Adipocyte (in vitro differentiated cells): ENCODE data around the gene IFT80.
"Not testable (repeated sequence)": the region's sequence is repeated elsewhere in the genome, so short reads cannot be mapped to it uniquely, and the experiment has no call there.

ENCODE experiments used
- DNase-seq: peaks from one replicate; pipeline ENCODE4 v3.0.0-alpha.2; 2015; ENCODE audit warnings: low read depth
- H3K27me3 ChIP-seq: replicated peaks from 2 replicates; pipeline ENCODE4 v1.7.0; 2013; ENCODE audit warnings: mild to moderate bottlenecking, low read length, moderate library complexity; ENCODE audit not compliant: control insufficient read depth, insufficient read depth
- H3K36me3 ChIP-seq: 2 replicates; pipeline ENCODE4 v1.7.0; 2013; ENCODE audit warnings: low read length, mild to moderate bottlenecking, moderate library complexity; ENCODE audit not compliant: control insufficient read depth, insufficient read depth, severe bottlenecking
- H3K4me1 ChIP-seq: 2 replicates; pipeline ENCODE4 v1.7.0; 2013; ENCODE audit warnings: mild to moderate bottlenecking, low read length, moderate library complexity; ENCODE audit not compliant: control insufficient read depth, insufficient read depth
- H3K4me3 ChIP-seq: 2 replicates; pipeline ENCODE4 v1.7.0; 2013; ENCODE audit warnings: mild to moderate bottlenecking, low read length, moderate library complexity
- H3K9ac ChIP-seq: 2 replicates; pipeline ENCODE4 v1.7.0; 2013; ENCODE audit warnings: mild to moderate bottlenecking, low read length, moderate library complexity
- H3K9me3 ChIP-seq: 2 replicates; pipeline ENCODE4 v1.7.0; 2013; ENCODE audit warnings: mild to moderate bottlenecking, low read length, moderate library complexity; ENCODE audit not compliant: control insufficient read depth

The IFT80 gene

DNA sequence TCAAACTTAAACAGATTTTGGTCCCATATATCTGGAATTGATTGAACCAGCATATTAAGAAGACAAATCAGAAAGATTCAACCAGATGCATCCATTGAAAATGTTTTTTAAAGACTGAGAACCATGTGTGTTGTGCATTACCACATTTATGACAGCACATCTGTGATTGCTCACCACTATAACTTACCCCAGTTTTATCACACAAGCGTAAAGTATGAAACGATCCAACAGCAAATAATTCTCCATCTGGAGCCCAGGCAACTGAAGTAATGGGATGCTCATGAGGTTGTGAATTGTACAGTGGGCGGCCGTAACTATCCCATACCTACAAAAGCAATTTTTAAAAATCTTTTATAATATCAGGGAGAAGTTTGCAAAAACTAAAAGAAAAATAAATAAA, 43.2 kb downstream of the IFT80 start:
- H3K36me3 ChIP-seq, result peaks cover 18% of the 10 kb centered on the region
- no peak for DNase-seq
- H3K4me1 ChIP-seq, result no peaks in the 10 kb centered on the region
- no peak overlapping the region for H3K9ac ChIP-seq
- H3K27me3 ChIP-seq, result no peaks in the 10 kb centered on the region
- H3K4me3 ChIP-seq, result no peak overlapping the region
- H3K9me3 ChIP-seq, result no peaks in the 10 kb centered on the region

DNA sequence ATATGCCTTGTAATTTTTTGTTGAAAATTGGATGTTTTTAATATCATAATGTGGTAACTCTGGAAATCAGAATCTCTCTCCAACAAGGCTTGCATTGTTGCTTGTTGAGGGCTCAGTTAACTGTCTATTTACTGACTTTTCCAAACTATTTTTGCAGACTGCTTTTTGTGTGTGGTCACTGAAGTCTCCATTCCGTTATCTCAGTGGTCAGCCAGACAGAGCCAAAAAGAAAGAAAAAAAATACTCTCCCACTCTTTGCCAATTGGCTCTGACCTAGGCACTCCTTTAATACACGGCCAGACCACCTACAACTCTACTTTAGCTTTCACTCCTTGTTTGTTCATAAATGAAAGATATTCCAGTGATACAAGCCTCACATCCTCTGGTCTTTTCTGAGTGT, 52.5 kb downstream of the IFT80 start:
- no peak overlapping the region for H3K9ac ChIP-seq
- H3K27me3 ChIP-seq, result no peaks in the 10 kb centered on the region
- no peak overlapping the region for H3K4me3 ChIP-seq
- no peaks in the 10 kb centered on the region for H3K36me3 ChIP-seq
- H3K4me1 ChIP-seq, result no peaks in the 10 kb centered on the region
- no peaks in the 10 kb centered on the region for H3K9me3 ChIP-seq
- no peak for DNase-seq

DNA sequence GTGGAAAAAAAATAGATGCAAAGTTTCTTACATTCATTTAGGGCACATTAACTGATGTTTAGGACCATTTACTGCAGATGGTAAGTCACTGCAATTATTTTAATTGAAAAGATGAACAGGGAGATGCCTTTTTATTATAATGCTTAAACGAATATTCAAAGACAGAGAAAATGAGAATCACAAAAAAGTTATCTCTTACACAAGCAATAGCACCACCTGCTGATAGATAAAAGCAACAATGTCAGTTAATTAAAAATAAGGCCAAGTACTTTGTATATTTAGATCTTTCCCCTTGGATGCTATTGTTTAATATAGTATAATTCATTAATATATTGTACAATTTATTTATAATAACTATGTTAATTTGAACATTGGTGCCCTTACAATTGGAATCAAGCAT, 55.9 kb downstream of the IFT80 start:
- Histone ChIP-seq H3K4me1 (no peaks in the 10 kb centered on the region), H3K9ac (no peak overlapping the region), H3K4me3 (no peak overlapping the region), H3K27me3 (no peaks in the 10 kb centered on the region), H3K9me3 (peaks cover 4% of the 10 kb centered on the region), H3K36me3 (no peaks in the 10 kb centered on the region)
- DNase-seq, result peak; percentile 74

DNA sequence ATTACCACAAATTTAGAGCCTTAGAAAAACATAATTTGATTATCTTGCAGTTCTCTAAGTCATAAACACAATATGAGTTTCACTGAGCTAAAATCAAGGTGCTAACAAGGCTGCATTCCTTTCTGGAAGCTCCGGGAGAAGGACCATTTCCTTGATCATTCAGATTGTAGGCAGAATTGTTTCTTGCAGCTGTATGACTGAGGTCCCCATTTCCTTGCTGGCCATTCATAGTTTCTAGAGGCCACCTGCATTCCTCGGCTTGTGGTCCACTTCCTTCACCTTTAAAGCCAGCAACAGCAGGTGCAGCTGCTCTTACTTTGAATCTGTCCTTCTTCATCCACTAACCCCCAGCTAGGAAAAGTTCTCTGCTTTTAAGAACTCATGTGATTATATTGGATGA, 58.7 kb downstream of the IFT80 start:
- H3K36me3 ChIP-seq, result no peaks in the 10 kb centered on the region
- H3K4me3 ChIP-seq, result no peak overlapping the region
- no peaks in the 10 kb centered on the region for H3K27me3 ChIP-seq
- no peak overlapping the region for H3K9ac ChIP-seq
- no peak for DNase-seq
- no peaks in the 10 kb centered on the region for H3K4me1 ChIP-seq
- H3K9me3 ChIP-seq, result peaks cover 12% of the 10 kb centered on the region

DNA sequence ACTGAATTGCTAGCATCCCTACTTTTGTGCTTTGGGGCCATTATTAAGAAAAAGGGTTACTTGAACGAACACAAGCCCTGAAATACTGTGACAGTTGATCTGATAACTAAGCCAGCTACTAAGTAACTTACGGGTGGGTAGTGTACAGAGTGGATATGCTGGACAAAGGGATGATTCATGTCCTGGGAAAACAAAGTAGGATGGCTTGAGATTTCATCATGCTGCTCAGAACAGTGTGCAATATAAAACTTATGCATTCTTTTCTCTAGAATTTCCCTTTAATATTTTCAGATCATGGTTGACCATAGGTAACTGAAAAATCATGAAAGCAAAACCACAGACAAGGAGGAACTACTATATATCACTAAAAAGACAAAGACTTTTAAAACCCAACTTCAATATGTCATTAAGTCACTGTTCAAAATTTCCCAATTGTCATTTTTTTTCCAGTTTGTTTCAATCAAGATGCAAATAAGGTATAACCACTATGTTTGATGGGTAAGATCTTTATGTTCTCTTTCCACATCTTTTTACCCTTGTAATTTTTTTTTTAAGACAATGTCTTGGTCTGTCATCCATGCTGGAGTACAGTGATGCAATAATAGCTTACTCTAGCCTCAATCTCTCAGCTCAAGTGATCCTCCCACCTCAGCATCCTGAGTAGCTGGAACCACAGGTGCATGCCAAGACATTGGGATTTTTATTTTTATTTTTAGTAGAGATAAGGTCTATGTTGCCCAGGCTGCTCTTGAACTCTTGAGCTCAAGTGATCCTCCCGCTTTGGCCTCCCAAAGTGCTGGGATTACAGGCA, 67.7 kb downstream of the IFT80 start:
- DNase-seq, result peak; percentile 87

DNA sequence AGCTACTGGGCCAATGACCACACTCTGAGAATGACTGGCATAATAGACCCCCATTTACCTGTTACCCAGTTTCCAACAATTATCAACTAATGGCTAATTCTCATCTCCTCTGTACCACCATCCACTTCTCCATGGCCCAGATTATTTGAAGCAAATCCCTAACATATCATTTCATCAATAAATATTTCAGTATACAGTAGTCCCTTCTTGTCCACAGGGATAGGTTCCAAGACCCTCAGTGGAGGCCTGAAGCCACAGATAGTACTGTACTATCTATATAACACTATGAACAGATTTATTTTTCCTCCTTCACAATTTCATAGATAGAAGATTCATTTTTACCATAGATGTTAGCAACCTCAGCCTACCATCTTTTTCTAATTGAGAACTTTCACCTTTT, 68.3 kb downstream of the IFT80 start:
- Histone ChIP-seq H3K4me3 (no peak overlapping the region), H3K9ac (no peak overlapping the region), H3K36me3 (no peaks in the 10 kb centered on the region), H3K4me1 (peaks cover 5% of the 10 kb centered on the region), H3K27me3 (no peaks in the 10 kb centered on the region), H3K9me3 (no peaks in the 10 kb centered on the region)
- no peak for DNase-seq

More for the DNA sequence above, 67.7 kb downstream of the IFT80 start:
- Histone ChIP-seq H3K36me3 (no peaks in the 10 kb centered on the region), H3K9me3 (no peaks in the 10 kb centered on the region), H3K27me3 (no peaks in the 10 kb centered on the region), H3K9ac (no peak overlapping the region), H3K4me3 (no peak overlapping the region), H3K4me1 (peaks cover 5% of the 10 kb centered on the region)

DNA sequence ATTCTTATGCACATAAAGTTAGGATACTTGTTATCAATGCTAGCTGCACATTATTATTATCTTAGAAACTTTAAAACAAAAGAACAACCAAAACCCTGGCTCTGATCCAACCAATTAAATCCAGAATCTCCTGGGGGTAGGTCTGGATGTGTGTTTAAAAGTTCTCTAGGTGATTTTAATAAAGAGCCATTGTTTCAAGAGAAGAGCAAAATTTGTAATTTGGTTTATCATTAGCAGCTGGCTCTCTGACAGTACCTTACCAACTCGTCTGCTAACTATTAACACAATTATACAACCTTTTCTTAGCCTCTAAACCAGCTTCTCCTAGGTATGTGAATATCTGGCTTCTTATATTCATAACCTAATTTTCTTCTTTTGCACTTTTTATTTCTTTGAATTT, 68.9 kb downstream of the IFT80 start:
- Histone ChIP-seq H3K27me3 (no peaks in the 10 kb centered on the region), H3K9ac (no peak overlapping the region), H3K9me3 (no peaks in the 10 kb centered on the region), H3K4me1 (peaks cover 5% of the 10 kb centered on the region), H3K4me3 (no peak overlapping the region), H3K36me3 (no peaks in the 10 kb centered on the region)
- DNase-seq, result no peak

DNA sequence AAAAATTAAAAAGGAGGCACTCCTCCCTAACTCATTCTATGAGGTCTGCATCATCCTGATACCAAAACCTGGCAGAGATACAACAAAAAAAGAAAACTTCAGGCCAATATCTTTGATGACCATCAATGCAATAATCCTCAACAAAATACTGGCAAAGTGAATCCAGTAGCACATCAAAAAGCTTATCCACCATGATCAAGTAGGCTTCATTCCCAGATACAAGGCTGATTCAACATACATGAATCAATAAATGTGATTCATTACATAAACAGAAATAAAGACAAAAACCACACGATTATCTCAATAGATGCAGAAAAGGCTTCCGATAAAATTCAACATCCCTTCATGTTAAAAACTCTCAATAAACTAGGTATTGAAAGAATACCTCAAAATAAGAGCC, 72.7 kb downstream of the IFT80 start:
- not testable (repeated sequence) for H3K4me3 ChIP-seq, H3K9me3 ChIP-seq, H3K27me3 ChIP-seq, DNase-seq, H3K4me1 ChIP-seq, H3K36me3 ChIP-seq, H3K9ac ChIP-seq

DNA sequence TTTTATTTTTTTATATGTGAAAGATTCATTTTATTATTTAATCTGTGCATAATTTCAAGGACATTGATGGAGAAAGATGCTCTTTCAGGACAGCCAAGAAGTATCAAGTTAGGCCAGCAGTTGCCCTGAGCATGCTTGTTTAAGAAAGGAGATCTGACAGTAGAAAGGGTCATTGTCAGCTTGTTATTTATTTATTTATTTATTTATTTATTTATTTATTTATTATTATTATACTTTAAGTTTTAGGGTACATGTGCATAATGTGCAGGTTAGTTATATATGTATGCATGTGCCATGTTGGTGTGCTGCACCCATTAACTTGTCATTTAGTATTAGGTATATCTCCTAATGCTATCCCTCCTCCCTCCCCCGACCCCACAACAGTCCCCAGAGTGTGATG, 77.2 kb downstream of the IFT80 start:
- not testable (repeated sequence) for H3K36me3 ChIP-seq, DNase-seq, H3K9ac ChIP-seq, H3K9me3 ChIP-seq, H3K4me1 ChIP-seq, H3K4me3 ChIP-seq, H3K27me3 ChIP-seq

DNA sequence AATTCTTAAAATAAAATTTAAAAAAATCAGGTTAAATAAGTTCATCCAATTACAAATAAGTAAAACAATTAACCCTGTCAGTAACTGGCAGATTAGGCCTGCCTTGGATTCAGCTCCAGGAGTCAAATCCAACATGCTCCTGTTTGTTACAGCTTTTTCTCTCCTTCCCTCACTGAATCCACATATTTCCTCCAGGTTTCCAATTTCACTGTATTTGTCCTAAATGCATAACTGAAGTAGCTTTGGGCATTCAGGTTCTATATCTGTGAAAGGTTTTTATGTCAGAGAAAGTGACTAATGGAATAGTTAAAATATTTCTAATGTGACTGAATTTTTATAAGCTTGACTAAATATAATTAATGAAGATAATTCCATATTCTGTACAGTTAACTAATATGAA, 79.7 kb downstream of the IFT80 start:
- H3K9ac ChIP-seq, result no peak overlapping the region
- peaks cover 7% of the 10 kb centered on the region for H3K36me3 ChIP-seq
- no peaks in the 10 kb centered on the region for H3K4me1 ChIP-seq
- H3K4me3 ChIP-seq, result no peak overlapping the region
- no peak for DNase-seq
- no peaks in the 10 kb centered on the region for H3K9me3 ChIP-seq
- H3K27me3 ChIP-seq, result no peaks in the 10 kb centered on the region

DNA sequence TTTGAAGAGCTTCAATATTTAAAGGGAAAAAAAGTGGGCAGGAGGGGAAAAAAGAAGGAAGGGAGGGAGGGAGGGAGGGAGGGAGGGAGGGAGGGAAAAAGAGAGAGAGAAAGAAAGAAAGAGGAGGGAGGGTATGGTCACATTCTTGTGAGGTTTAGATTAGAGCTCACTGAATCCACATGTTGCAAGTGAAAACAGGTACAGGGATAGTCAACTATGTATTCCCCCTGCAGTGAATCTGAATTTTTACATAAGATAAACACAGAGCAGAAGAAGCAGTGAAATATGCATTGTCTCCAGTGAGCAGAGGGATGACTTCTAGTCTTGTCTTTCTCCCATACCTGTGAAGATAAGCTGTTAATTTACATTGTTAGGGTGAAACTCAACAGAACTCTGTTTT, 84.0 kb downstream of the IFT80 start:
- no peak for DNase-seq
- Histone ChIP-seq H3K9ac (no peak overlapping the region), H3K27me3 (no peaks in the 10 kb centered on the region), H3K36me3 (peaks cover 10% of the 10 kb centered on the region), H3K4me3 (no peak overlapping the region), H3K4me1 (no peaks in the 10 kb centered on the region), H3K9me3 (no peaks in the 10 kb centered on the region)
